GM23338 (cell line): ENCODE measurements around the gene SYPL1. TPM values are rescaled to one million over a fixed set of nuclear protein-coding genes. Genes with fewer than 3 reads are reported as not detected.

Experiments used
- ATAC-seq: fragments of 200-7000 bp; cut with Tn5 transposase; 3 replicates; pipeline ENCODE4 v1.9.1; 2020
- DNase-seq: peaks from one replicate; pipeline ENCODE4 v3.0.0-alpha.2; 2015; ENCODE audit warnings: low spot score
- H2AFZ ChIP-seq: fragments of 200-600 bp; sonication (generic); 2 replicates; pipeline ENCODE4 v1.8.0; 2016; ENCODE audit warnings: antibody characterized with exemption, mild to moderate bottlenecking, moderate library complexity
- H3F3A ChIP-seq: fragments of 200-600 bp; sonication (generic); replicated peaks from 2 replicates; pipeline ENCODE4 v1.8.0; 2017; ENCODE audit warnings: antibody characterized with exemption, mixed run types, low read depth
- H3K27ac ChIP-seq: fragments of 200-600 bp; sonication (generic); 2 replicates; pipeline ENCODE4 v1.6.1; 2016; ENCODE audit warnings: low read depth
- H3K27me3 ChIP-seq: fragments of 200-600 bp; sonication (generic); 2 replicates; pipeline ENCODE4 v1.8.0; 2016; ENCODE audit warnings: mild to moderate bottlenecking, mixed run types, moderate library complexity; ENCODE audit not compliant: insufficient read depth
- H3K36me3 ChIP-seq: fragments of 200-600 bp; sonication (generic); 2 replicates; pipeline ENCODE4 v1.8.0; 2016; ENCODE audit warnings: mild to moderate bottlenecking; ENCODE audit not compliant: insufficient read depth
- H3K4me1 ChIP-seq: fragments of 200-600 bp; sonication (generic); 2 replicates; pipeline ENCODE4 v1.8.0; 2016; ENCODE audit warnings: mild to moderate bottlenecking, moderate library complexity; ENCODE audit not compliant: insufficient read depth
- H3K4me2 ChIP-seq: fragments of 200-600 bp; sonication (generic); 2 replicates; pipeline ENCODE4 v1.7.1; 2017; ENCODE audit warnings: mixed run types
- H3K4me3 ChIP-seq: fragments of 200-600 bp; sonication (generic); 2 replicates; pipeline ENCODE4 v1.6.1; 2016; ENCODE audit warnings: mixed run types
- H3K79me2 ChIP-seq: fragments of 200-600 bp; sonication (generic); replicated peaks from 2 replicates; pipeline ENCODE4 v1.8.0; 2017; ENCODE audit warnings: mild to moderate bottlenecking; ENCODE audit not compliant: insufficient read depth
- H3K9me2 ChIP-seq: fragments of 200-600 bp; sonication (generic); 2 replicates; pipeline ENCODE4 v1.8.0; 2017; ENCODE audit not compliant: insufficient read depth
- H4K20me1 ChIP-seq: fragments of 200-600 bp; sonication (generic); replicated peaks from 2 replicates; pipeline ENCODE4 v1.8.0; 2017; ENCODE audit warnings: mild to moderate bottlenecking; ENCODE audit not compliant: insufficient read depth
- H3K27ac Mint-ChIP-seq: 2 replicates; pipeline ENCODE4 v1.8.0; 2020; ENCODE audit warnings: inconsistent platforms, mild to moderate bottlenecking, moderate library complexity, mixed read lengths
- H3K27me3 Mint-ChIP-seq: 3 replicates; pipeline ENCODE4 v1.8.0; 2022; ENCODE audit warnings: low read depth, mild to moderate bottlenecking, moderate library complexity, mixed read lengths, inconsistent platforms; ENCODE audit not compliant: insufficient read depth, poor library complexity
- H3K36me3 Mint-ChIP-seq: 3 replicates; pipeline ENCODE4 v1.8.0; 2021; ENCODE audit warnings: low read depth, mild to moderate bottlenecking, inconsistent platforms, moderate library complexity, mixed read lengths
- H3K4me1 Mint-ChIP-seq: 3 replicates; pipeline ENCODE4 v1.8.0; 2020; ENCODE audit warnings: mild to moderate bottlenecking, inconsistent platforms, mixed read lengths
- H3K4me3 Mint-ChIP-seq: 3 replicates; pipeline ENCODE4 v1.8.0; 2021; ENCODE audit warnings: moderate library complexity, mild to moderate bottlenecking, inconsistent platforms, mixed read lengths
- H3K9me3 Mint-ChIP-seq: 3 replicates; pipeline ENCODE4 v1.8.0; 2020; ENCODE audit warnings: moderate library complexity, mild to moderate bottlenecking, inconsistent platforms, mixed read lengths
- CREB1 ChIP-seq: fragments of 250-450 bp; sonication (Bioruptor Pico); IDR thresholded peaks from 2 replicates; pipeline ENCODE4 v1.5.0; 2020; ENCODE audit warnings: low read depth, mild to moderate bottlenecking, moderate library complexity
- CTCF ChIP-seq, 2 experiments: fragments of 200-600 bp in 1 of 2; sonication (generic) in 1 of 2; conservative IDR thresholded peaks; 2 replicates each; pipeline versions ENCODE4 v1.5.1 to v1.6.1; 2016 to 2017; ENCODE audit warnings: antibody characterized with exemption in 2 of 2, low read depth in 2 of 2, mild to moderate bottlenecking in 2 of 2, moderate library complexity in 1 of 2
- ETS1 ChIP-seq: IDR thresholded peaks from 2 replicates; pipeline ENCODE4 v1.6.1; 2016; ENCODE audit warnings: antibody characterized with exemption
- EZH2 ChIP-seq: fragments of 200-600 bp; sonication (generic); IDR thresholded peaks from one replicate; pipeline ENCODE4 v1.8.0; 2017; ENCODE audit warnings: antibody characterized with exemption, mild to moderate bottlenecking, low read depth; ENCODE audit not compliant: unreplicated experiment
- EZH2phosphoT487 ChIP-seq: fragments of 200-600 bp; sonication (generic); IDR thresholded peaks from one replicate; pipeline ENCODE4 v1.8.1; 2018; ENCODE audit warnings: antibody characterized with exemption; ENCODE audit not compliant: unreplicated experiment
- JUNB ChIP-seq: IDR thresholded peaks from one replicate; pipeline ENCODE4 v1.6.1; 2016; ENCODE audit warnings: antibody characterized with exemption; ENCODE audit not compliant: unreplicated experiment
- NANOG ChIP-seq: IDR thresholded peaks from 2 replicates; pipeline ENCODE4 v1.6.1; 2016; ENCODE audit warnings: antibody characterized with exemption, borderline replicate concordance
- POLR2AphosphoS5 ChIP-seq: IDR thresholded peaks from 2 replicates; pipeline ENCODE4 v1.6.1; 2016; ENCODE audit warnings: antibody characterized with exemption, low read depth
- REST ChIP-seq: IDR thresholded peaks from one replicate; pipeline ENCODE4 v1.6.1; 2018; ENCODE audit warnings: antibody characterized with exemption; ENCODE audit not compliant: unreplicated experiment
- STAT1 ChIP-seq: IDR thresholded peaks from one replicate; pipeline ENCODE4 v1.6.1; 2016; ENCODE audit warnings: antibody characterized with exemption; ENCODE audit not compliant: unreplicated experiment
- ZNF114 ChIP-seq: fragments of 250-450 bp; sonication (Bioruptor Pico); IDR thresholded peaks from 2 replicates; pipeline ENCODE4 v1.5.0; 2020; ENCODE audit warnings: mild to moderate bottlenecking, moderate library complexity
- ZNF331 ChIP-seq: fragments of 250-450 bp; sonication (Bioruptor Pico); IDR thresholded peaks from 2 replicates; pipeline ENCODE4 v1.5.0; 2020; ENCODE audit warnings: low read depth, mild to moderate bottlenecking, moderate library complexity
- ZNF462 ChIP-seq: fragments of 250-450 bp; sonication (Bioruptor Pico); IDR thresholded peaks from 2 replicates; pipeline ENCODE4 v1.5.0; 2020; ENCODE audit warnings: mild to moderate bottlenecking, moderate library complexity
- polyA plus RNA-seq: library from polyadenylated mRNA; unstranded; fragments of >200 nt; fragmentation: Nextera tagmentation; extraction: Ambion mirVana; gene quantifications from 2 replicates; pipeline ENCODE4 v1.2.1, GENCODE V29; 2016
- total RNA-seq: library from RNA; depleted of rRNA; stranded (reverse); fragments of >200 nt; shearing (Covaris generic); gene quantifications from 2 replicates; pipeline ENCODE4 v1.2.3, GENCODE V29; 2014

SYPL1 gene
- total and polyA plus RNA-seq, 2 experiments from 2014 or later = 39.3 to 52.7 TPM

GRCh38 chr7:106063024-106063423, 49.1 kb downstream of the SYPL1 start:
- H4K20me1 ChIP-seq = no peaks in the 10 kb centered on the region
- Mint-ChIP-seq H3K27ac (no peak overlapping the region), H3K4me1 (peaks cover 15% of the 10 kb centered on the region), H3K9me3 (peaks cover 9% of the 10 kb centered on the region), H3K27me3 (peaks cover 2% of the 10 kb centered on the region), H3K36me3 (peaks cover 4% of the 10 kb centered on the region; the same call in 2 of the 3 replicates), H3K4me3 (no peak overlapping the region)
- peaks cover 9% of the 10 kb centered on the region for H3K4me1 ChIP-seq
- no peak for TF ChIP-seq EZH2
- TF ChIP-seq NANOG = no peak
- TF ChIP-seq REST = no peak
- no peak for TF ChIP-seq POLR2AphosphoS5
- TF ChIP-seq ZNF114 (CRISPR knock-in tag) = no peak
- no peak for TF ChIP-seq JUNB
- no peak for TF ChIP-seq CREB1 (CRISPR knock-in tag)
- TF ChIP-seq ZNF331 (CRISPR knock-in tag) = no peak
- no peak for TF ChIP-seq ETS1
- TF ChIP-seq CTCF (conservative IDR thresholded peaks at IDR 0.05; ENCODE audit: low read depth in 2 of 2) = no peak
- TF ChIP-seq ZNF462 = no peak
- no peak for TF ChIP-seq EZH2phosphoT487
- no peak for TF ChIP-seq STAT1
- H3K9me2 ChIP-seq = no peaks in the 10 kb centered on the region
- no peaks in the 10 kb centered on the region for H3K79me2 ChIP-seq
- no peaks in the 10 kb centered on the region for H3K36me3 ChIP-seq
- H3K4me2 ChIP-seq = no peak overlapping the region
- no peak for ATAC-seq
- no peak for DNase-seq
- H3K27me3 ChIP-seq = no peaks in the 10 kb centered on the region
- H2AFZ ChIP-seq = no peak overlapping the region
- no peak overlapping the region for H3K27ac ChIP-seq
- H3F3A ChIP-seq = no peaks in the 10 kb centered on the region
- H3K4me3 ChIP-seq = no peak overlapping the region
